ENCODE data around the gene PSMD13. TPM values are rescaled to one million over a fixed set of nuclear protein-coding genes. Genes with fewer than 3 reads are reported as not detected.

PSMD13 gene
- total and polyA plus RNA-seq, 2 of the 13 experiments (the other 11 are each of a cell fraction or from before 2014, with no cell fraction given) = 83.0 to 117 TPM

- TF ChIP-seq MEIS2 (CRISPR knock-in tag; IDR thresholded peaks at IDR 0.05) (no peak), ZKSCAN1 (IDR thresholded peaks at IDR 0.05; ENCODE audit: low read length) (no peak), ZMAT3 (CRISPR knock-in tag; conservative IDR thresholded peaks at IDR 0.05) (no peak), SSRP1 (CRISPR knock-in tag; IDR thresholded peaks at IDR 0.05) (no peak), RARA (CRISPR knock-in tag; IDR thresholded peaks at IDR 0.05) (no peak), KMT2A (CRISPR knock-in tag; IDR thresholded peaks at IDR 0.05) (no peak), ZNF407 (CRISPR knock-in tag; IDR thresholded peaks at IDR 0.05; ENCODE audit: not compliant biosample characterization) (no peak), ZNF414 (CRISPR knock-in tag; IDR thresholded peaks at IDR 0.05) (no peak), ZNF124 (CRISPR knock-in tag; IDR thresholded peaks at IDR 0.05) (no peak), NFE2L2 (IDR thresholded peaks at IDR 0.05; ENCODE audit: low read length) (no peak), ZNF326 (CRISPR knock-in tag; IDR thresholded peaks at IDR 0.05; ENCODE audit: borderline replicate concordance) (no peak), DDIT3 (CRISPR knock-in tag; IDR thresholded peaks at IDR 0.05) (no peak), SNRNP70 (IDR thresholded peaks at IDR 0.05; ENCODE audit: low read depth, low read length) (no peak), ZNF34 (CRISPR knock-in tag; IDR thresholded peaks at IDR 0.05; ENCODE audit: borderline replicate concordance) (no peak)
- Histone ChIP-seq H2AFZ (ENCODE audit: low read length) (no peak overlapping the region), H3K36me3 (replicated peaks in 1 of 2; ENCODE audit: control insufficient read depth in 1 of 2, insufficient read depth in 2 of 2, low read length in 2 of 2) (peaks cover 0 to 1% of the 10 kb centered on the region in 2 experiments; a peak in 2 of 5 replicates), H3K9me3 (ENCODE audit: low read length) (no peaks in the 10 kb centered on the region), H3K4me1 (ENCODE audit: insufficient read depth, low read length) (peaks cover 22% of the 10 kb centered on the region), H3K27me3 (ENCODE audit: control insufficient read depth in 1 of 2, insufficient read depth in 2 of 2, low read length in 2 of 2) (no peaks in the 10 kb centered on the region; a peak in 1 of 5 replicates), H3K9ac (ENCODE audit: insufficient read depth, low read depth, low read length) (no peak overlapping the region), H4K20me1 (ENCODE audit: insufficient read depth, low read length) (no peaks in the 10 kb centered on the region), H3K4me3 (replicated peaks in 1 of 3; ENCODE audit: insufficient read depth in 1 of 3, low read depth in 2 of 3, low read length in 3 of 3) (no peak overlapping the region), H3K79me2 (ENCODE audit: insufficient read depth, low read length) (peaks cover 14% of the 10 kb centered on the region), H3K27ac (ENCODE audit: extremely low read length, insufficient read depth, low read length) (no peak overlapping the region), H3K4me2 (ENCODE audit: low read depth, low read length) (no peak overlapping the region)
- in situ Hi-C loops (cut with HindIII; ENCODE audit: extremely low pct_ligation_motif_present, low pct_unique_long_range_greater_than_20kb) (no loop called here), intact Hi-C loops (cut with micrococcal nuclease; ENCODE audit: unreplicated experiment) (no loop called here)
- no TSS peak for BruUV-seq (replicated peaks)
- FAIRE-seq = no peak
- DNase-seq (ENCODE audit: low spot score) = no peak
- no peak for ATAC-seq
- POLR2A ChIA-PET = no interaction called here
- CTCF ChIA-PET (ENCODE audit: low intra/inter-chr PET ratio, low total read pairs) = no interaction called here
- 93% methylated on average over 20 of the region's 20 CpGs for WGBS (ENCODE audit: low lambda C conversion rate)
Measured at GRCh38 chr11:232783-233565, 3.8 kb upstream of the PSMD13 start.

Data from HepG2 (cell line).